ENCODE measurements around the gene OPN5.
A peak's percentile ranks its signal among the peaks of the same experiment; 100 is the strongest.
"Not testable (repeated sequence)": the region's sequence is repeated elsewhere in the genome, so short reads cannot be mapped to it uniquely, and the experiment has no call there.

Gene OPN5, protein sequence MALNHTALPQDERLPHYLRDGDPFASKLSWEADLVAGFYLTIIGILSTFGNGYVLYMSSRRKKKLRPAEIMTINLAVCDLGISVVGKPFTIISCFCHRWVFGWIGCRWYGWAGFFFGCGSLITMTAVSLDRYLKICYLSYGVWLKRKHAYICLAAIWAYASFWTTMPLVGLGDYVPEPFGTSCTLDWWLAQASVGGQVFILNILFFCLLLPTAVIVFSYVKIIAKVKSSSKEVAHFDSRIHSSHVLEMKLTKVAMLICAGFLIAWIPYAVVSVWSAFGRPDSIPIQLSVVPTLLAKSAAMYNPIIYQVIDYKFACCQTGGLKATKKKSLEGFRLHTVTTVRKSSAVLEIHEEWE

DNA sequence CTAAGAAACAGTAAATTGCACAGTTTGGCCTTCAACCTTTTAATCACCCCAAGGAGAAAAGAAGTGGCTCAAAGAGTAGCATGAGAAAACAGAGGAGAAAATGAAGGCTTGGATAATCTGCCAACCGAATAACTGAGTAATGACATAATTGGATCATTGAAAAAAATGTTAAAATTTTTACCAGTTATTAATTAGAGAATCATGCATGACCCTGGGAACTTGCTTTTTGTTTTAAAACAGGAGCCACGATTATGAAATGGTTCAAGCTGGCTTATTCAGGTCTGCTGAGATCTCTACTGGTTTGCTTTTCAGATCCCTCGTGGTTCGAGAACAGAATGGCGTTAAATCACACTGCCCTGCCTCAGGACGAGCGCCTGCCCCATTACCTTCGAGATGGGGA lies at the start of gene OPN5:
Gene OPN5 (plus strand): TSS at position 301 of the 400 bp plus-strand sequence. CDS start 35 bp downstream, at position 336.
- no peak for DNase-seq (ENCODE audit: low spot score)

DNA sequence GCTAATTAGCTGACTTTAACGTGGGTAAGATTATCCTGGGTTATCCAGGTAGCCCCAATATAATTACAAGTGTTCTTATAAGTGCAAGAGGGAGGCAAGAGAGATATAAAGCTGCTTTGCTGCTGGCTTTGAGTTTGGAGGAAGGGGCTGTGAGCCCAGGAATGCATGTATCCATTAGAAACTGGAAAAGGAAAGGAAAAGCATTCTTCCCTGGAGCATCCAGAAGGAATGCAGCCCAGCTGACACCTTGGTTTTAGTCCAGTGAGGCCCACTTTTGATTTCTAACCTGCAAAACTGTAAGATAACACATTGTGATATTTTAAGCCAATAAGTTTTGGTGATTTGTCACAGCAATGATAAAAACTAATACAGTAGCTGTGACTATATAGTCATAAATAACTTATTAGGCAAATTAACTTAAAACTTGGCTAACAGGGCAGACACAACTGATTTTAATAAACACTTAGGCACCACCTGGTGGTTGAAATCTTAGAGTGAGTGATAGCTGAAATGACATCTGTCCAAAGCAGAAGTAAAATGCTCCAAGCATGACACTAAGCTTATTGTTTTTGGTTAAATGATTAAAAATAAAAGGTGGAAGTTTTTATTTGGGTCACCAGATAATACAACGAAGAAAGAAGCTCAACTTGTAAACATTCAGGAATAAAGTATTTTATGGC lies 47.8 kb upstream of the OPN5 start:
- DNase-seq (ENCODE audit: low spot score), result peak; percentile 49

DNA sequence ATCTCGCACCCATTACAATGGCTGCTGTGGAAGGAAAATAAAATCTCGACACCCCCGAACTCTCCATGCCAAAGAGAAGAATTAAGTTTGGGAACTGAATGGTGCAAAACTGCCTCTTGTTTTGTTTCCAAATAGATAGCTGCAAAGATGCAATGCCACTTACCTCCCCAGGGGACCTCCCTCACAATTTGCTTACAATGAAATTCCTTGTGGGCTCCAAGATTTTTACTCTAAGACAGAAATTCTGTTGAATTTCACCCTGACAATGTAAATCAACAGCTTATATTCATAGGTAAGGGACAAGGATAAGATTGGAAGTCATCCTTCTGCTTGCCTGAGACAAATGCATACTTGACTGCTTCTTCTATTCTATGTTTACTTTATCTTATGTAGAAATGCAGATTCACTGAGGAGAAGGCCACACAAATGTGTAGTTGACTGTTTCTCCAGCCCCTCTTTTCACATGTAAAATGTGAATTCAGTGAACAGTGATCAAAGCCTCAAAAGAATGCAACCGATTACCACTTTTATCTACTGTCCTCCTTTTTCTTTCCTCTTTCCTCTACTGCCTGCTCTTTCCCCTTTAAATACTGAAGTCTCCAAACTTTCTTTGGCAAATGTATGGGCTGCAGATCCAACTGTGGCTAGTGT lies 46.9 kb upstream of the OPN5 start:
- DNase-seq (ENCODE audit: low spot score), result no peak

DNA sequence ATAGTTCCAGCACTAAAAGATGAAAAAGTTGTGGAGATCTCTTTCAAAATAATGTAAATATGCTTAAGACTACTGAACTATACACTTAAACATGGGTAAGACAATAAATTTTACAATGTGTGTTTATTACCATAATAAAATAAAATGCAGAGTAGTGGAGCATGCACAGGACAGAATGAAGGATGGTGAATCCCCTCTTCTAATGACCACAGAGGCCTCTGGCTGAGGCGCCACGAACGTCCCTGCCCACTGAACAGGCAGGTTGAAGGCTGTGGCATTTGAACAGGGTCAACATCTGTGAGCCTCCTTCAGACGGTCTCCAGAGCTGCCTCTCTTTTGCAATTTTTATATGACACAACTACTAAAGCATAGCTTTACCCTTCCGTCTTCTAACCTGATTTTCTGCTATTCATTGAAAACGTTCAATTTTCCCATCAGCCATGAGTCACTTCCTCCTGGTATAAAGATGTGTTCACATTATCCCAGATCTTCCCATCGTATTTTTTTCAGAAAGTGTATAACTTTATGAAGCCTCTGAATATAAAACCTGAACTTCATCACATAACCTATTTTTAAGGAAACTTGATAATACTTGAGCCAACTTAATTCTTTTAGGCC lies 45.6 kb upstream of the OPN5 start:
- no peak for DNase-seq (ENCODE audit: low spot score)

DNA sequence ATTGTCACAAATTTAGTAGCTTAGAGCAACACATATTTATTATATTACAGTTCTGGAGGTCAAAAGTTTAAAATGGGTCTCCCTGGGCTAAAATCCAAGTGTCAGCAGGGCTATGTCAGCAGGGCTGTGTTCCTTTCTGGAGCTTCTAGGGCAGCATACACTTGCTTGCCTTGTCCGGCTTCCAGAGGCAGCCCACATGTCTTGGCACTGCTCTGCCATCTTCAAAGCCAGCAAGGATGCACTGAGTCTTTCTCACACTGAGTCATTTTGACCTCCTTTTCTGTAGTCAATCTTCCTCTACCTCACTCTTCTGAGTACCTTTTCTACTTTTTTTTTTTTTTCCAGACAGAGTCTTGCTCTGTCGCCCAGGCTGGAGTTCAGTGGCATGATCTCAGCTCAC lies 44.4 kb upstream of the OPN5 start:
- no peak for DNase-seq (ENCODE audit: low spot score)

DNA sequence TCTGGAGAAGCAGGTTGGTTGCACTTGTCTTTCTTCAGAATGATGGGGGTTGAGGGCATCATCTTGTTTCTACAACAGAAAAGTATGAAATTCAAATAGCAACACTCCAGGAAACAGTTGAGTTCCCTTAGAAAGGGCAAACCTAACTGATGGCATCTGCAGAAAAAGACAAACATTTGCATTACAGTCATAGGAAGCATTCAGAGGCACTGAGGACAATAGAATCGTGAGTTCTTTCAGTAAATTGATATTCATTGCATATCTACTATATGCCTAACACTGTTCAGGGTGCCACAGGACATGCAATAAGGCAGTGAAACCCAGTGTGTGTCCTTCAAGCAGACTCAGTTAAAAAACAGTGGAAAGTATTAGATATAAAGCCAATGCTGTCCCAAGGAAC lies 41.1 kb upstream of the OPN5 start:
- DNase-seq (ENCODE audit: low spot score), result no peak

DNA sequence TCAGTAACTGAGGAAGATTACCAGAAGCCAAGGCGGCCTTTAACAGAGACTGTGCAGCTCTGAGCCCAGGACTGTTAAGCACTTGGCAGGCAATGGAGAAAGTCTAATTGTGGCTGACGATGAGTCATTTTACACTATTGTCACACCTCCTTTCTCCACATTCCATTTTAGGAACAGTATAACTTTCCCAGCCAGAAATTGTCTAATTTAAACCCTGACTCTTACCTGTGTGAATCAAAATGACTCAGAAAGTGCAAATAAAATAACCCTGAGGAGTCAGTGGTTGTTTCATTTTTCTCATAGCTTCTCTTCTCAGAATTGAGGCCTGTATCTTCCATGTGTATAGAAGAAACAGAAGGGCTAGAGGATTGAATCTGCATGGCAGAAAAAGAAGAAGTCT lies 40.0 kb upstream of the OPN5 start:
- DNase-seq (ENCODE audit: low spot score), result peak; percentile 68

DNA sequence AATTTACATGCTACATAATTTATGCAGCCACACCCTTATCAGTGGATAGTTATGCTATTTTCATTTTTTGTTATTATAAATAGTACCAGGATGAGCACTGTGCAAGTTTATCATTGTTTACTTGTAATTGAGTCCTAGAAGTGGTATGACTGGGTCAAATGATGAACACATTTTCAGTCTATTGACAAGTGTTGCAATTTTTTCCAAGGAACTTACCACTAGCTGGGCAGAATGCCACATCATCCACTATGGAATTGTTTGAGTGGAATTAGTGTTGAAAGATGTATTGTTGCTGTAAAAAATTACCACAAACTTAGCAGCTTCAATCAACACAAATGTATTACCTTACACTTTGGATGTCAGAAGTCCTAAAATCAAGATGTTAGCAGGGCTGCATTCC lies 38.1 kb upstream of the OPN5 start:
- no peak for DNase-seq (ENCODE audit: low spot score)

DNA sequence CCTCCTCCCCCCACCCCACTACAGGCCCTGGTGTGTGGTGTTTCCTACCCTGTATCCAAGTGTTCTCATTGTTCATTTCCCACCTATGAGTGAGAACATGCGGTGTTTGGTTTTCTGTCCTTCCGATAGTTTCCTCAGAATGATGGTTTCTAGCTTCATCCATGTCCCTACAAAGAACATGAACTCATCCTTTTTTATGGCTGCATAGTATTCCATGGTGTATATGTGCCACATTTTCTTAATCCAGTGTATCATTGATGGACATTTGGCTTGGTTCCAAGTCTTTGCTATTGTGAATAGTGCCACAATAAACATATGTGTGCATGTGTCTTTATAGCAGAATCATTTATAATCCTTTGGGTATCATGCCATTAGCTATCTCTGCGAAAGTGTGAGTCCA lies 36.6 kb upstream of the OPN5 start:
- not testable (repeated sequence) for DNase-seq (ENCODE audit: low spot score)

DNA sequence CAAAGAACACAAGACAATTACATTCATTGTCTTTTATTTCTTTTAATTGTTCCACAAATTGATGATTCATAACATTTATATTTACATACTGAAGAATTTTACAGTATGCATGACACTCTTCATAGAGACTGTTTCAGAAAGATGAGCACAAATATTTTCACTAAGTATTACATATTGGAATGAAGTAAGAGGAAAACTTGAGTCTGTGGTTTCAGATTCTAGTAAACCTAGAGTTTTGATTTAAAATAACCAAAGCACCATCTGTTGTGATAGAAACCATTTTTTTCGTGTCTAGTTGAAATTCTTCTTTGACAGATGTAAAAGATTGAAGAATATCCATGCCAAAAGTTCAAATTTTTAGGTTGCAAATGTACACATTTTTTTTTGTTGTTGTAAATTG lies 32.1 kb upstream of the OPN5 start:
- DNase-seq (ENCODE audit: low spot score), result no peak

DNA sequence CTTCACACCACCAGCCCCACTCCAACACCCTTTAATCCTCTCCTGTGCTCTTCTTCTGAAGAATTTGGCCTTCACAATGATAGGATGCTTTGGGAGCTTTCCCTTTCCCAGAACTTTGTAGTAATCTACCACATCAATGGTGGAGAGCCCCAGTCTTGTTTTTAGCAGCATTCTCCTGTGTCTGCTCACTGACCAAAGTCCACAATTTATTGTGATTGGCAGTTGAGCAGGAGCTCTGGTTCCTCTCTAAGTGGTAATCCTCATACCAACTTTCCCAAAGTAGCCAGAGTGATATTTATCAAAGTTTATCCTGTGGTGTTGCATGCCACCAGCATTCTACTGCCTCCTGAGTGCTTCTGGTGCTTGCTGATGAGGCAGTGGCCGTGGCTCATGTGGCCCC lies 29.0 kb upstream of the OPN5 start:
- peak; percentile 58 for DNase-seq (ENCODE audit: low spot score)

DNA sequence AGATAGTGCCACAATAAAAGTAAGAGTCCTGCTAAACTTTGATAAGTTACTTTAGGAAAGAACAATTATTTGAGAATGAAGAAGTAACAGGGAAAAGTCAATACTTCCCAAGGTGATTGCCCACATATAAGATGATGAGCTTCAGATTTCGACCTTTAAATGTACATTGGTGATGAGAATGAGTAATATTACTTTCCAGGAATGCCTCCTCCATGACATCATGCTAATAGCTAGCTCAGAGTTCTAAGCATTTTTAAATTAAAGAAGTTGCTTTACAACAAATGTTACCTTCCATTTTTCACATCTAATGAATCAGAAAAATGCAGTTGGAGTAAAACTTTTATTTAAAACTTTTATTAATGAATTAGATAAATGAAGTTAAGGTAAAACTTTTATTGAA lies 22.5 kb upstream of the OPN5 start:
- no peak for DNase-seq (ENCODE audit: low spot score)

DNA sequence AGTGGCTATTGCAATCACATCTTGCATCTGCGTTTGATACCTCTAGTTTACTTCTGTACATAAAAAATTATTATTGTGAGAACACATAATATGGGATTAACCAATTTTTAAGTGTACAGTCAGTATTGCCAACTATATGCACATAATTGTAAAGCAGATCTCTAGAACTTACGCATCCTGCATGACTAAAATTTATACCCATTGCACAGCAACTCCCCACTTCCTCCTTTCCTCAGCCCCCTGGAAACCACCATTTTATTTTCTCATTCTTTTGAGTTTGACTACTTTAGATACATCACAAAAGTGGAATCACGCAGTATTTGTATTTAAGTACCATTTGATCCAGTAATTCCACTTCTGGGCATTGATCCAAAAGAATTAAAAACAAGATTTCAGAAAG lies 19.3 kb upstream of the OPN5 start:
- DNase-seq (ENCODE audit: low spot score), result no peak

DNA sequence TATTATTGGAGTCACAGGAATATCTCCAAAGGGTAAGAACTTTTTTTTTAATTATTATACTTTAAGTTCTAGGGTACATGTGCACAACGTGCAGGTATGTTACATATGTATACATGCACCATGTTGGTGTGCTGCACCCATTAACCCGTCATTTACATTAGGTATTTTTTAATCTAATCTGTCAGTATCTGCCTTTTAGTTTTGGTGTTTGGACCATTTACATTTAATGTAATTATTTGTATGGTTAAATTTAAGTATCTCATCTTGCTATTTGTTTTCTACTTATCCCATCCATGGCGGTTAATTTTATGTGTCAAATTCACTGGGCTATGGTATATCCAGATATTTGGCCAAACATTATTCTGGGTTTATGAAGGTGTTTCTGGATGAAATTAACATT lies 15.4 kb upstream of the OPN5 start:
- no peak for DNase-seq (ENCODE audit: low spot score)

DNA sequence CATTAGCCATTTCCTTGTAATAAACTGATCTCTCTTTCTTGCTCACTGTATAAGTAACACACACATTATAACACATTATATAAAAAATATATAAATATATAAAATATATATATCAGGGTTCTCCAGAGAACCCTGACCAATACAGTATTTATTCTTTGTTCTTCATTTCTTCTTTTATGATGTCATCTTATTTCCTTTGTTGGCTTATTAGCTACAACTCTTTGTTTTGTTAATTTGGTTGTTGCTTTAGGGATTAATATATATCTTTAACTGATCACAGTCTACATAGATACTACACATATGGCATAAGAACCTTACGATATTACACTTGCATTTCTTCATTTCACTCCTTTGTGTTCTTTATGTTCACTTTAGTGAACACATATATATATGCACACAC lies 14.7 kb upstream of the OPN5 start:
- no peak for DNase-seq (ENCODE audit: low spot score)

DNA sequence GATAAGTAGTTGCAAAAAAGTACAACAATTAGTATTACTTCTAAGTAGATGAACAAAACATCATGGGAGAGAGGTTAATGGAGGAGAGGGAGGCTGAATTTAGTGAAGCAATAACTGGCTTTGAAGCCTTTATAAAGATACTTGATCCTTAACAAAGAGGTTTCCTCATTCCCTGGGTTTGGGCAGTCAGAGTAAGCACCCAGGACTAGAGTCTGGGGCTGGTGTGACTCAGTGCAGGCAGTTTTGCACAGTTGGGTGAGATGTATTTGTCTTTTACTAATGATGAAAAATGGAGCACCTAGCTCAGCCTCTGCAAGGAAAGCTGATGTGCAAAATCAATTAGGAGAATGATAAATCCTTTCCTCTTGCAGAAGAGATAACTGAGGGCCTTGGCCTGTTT lies 11.8 kb upstream of the OPN5 start:
- DNase-seq (ENCODE audit: low spot score), result no peak

DNA sequence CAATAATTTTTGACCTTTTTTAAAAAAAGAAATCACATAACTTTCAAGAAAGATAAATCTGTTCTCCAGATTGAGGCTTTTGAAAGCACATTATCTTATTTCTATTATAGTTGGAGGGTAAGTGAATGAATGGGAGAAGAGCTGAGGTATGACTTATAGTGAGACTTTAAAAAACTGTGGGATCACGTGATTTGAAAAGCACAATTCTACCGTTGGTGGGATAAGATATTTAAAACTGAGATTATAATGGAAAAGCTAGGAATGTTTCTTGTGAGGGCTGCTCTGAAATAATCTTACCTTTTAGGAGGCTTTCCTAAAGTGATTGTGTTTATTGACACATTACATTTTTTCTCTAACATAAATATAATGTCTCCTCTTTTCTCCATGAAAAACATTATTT lies 9.5 kb upstream of the OPN5 start:
- DNase-seq (ENCODE audit: low spot score), result no peak

DNA sequence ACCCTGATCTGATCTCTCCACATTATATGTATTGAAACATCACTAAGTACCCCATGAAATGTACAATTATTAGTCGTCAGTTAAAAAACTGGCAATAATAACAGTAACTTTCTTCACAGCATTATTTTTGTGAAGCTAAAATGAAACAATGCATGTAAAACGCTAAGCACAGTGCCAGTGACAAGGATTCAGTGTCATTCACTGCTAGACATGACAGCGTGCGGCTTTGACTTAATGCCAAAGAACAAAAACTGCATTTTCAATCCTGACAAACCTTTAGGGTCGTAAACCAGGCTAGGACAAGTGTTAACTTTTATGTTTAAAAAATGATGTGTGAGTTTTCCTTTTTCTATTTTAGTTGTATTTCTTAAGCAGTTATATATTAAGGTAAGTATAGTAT lies 8.8 kb upstream of the OPN5 start:
- DNase-seq (ENCODE audit: low spot score), result no peak

DNA sequence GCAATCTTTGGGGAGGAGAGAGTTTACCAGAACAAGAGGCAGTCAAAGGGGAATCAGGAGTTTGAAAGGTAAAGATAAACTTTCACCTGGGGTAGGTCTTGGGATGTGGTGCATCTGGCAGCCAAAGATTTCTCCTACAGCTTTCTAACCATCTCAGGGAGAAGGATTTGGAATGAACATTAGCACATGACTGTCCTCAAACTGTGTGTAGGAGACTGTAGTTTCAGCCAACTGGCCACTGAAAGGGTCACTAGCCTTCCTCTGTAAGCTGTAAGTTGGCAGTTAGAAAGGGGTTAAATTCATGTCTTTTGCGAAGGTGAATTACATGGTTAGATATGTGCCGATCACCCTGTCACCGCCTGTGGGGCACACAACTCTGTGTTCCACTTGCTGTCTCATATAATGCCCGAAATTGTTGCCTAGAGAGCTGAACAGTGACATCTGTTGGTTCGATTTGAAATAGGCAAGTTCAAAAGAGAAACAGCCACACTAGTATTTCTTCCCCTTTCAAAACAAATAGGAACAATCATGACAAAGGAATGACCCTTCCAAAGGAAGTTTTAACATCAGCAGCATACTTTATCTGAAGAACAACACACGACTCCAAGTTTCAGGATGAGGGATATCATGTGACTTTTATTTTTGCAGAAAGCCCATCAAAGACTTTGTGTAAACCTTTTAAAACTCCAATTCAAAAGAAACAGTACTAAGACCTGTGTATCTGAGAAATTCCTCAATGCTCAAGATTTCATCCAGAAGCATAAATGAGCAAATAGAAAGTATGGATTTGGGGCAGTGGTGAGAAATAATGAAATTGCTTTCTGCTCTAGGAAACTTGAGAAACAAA lies 1.1 kb upstream of the OPN5 start:
- peak; percentile 77 for DNase-seq (ENCODE audit: low spot score)

DNA sequence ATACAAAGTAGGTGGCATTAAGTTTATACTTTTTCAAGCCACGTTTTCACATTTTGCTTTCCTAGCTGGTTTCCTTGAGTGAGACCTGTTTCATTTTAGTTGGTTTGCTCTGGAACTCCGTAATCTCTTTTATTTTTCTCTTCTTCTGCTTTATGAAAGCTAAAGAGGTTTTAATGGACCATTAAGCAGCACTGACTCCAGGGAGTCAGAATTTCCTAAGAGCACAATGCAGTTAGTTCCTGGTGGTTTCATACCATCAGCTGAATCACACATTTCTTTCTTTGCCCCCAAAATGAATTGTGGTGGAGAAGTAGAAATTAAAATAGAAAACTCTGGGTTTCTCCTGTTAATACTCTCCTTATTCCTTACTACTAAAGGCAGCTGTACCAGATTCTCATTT lies 3.4 kb downstream of the OPN5 start:
- no peak for DNase-seq (ENCODE audit: low spot score)

DNA sequence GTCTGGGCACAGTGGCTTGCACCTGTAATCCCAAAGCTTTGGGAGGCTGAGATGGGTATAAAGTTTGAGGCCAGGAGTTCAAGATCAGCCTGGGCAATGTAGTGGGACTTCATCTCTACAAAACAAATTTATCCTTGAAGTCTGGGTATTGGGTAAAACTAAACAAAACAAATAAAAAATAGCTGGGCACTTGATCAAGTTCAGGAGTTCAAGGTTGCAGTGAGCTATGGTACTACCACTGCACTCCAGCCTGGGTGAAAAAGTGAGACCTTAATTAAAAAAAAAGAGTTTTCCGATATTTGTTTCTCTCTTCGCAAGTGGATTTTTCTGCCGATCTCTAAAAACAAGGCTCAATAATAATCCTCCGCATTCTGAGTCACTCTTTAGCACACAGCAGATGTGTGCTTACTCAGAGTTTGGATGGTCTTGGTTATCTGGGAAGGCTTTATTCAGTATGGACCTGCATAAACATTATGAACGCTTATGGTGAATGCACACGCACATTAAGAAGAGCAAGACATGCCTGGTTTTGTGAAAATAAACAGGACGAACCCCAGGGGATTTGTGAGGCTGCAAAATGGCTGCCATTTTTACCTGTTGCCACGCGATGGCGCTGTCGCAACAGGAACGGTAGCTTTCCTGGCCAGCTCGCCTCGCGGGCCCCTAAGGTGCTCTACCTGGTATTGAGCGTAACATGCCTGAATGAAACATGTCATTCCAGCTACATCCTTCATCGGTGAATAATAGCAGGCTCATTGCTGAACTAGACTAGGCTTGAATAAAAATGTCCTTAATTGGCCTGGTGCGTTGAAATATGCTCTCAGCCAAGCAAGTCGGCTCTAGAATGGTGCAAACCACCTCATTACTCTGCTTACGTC lies 6.0 kb downstream of the OPN5 start:
- DNase-seq (ENCODE audit: low spot score), result peak; percentile 74

Data from LoVo (cell line).